SW 1271 (cell line): ENCODE results near the gene KCNJ14.

ENCODE experiments used
- DNase-seq, 2 experiments: peaks; one replicate each; lab custom pipeline; 2025; lab: John Stamatoyannopoulos, UW

The KCNJ14 gene

GRCh38 chr19:48507911-48508439 is 52.6 kb downstream of the KCNJ14 start:
- DNase-seq: no peak

- no peak for DNase-seq
These were observed 53.5 kb downstream of the KCNJ14 start for GRCh38 chr19:48508729-48509411.

GRCh38 chr19:48509467-48510194 is 54.3 kb downstream of the KCNJ14 start:
- DNase-seq: no peak

GRCh38 chr19:48510421-48511268 is 55.3 kb downstream of the KCNJ14 start:
- peak; percentile 8 to 45 for DNase-seq

- DNase-seq: no peak
These were observed 56.0 kb downstream of the KCNJ14 start for GRCh38 chr19:48511321-48511731.

- DNase-seq: peak; percentile 18 to 44
These were observed 56.6 kb downstream of the KCNJ14 start, which contains the start of gene LMTK3 for GRCh38 chr19:48511800-48512503. Gene LMTK3, minus strand, starts transcription at chr19:48511835. Its CDS starts 259 bp downstream, at chr19:48511576.

- DNase-seq: no peak
These were observed 57.3 kb downstream of the KCNJ14 start for GRCh38 chr19:48512504-48513288.

GRCh38 chr19:48513289-48514122 is 58.1 kb downstream of the KCNJ14 start:
- DNase-seq: peak; percentile 42 to 73

- no peak for DNase-seq
These were observed 58.7 kb downstream of the KCNJ14 start for GRCh38 chr19:48514123-48514458.

- DNase-seq: no peak
These were observed 61.2 kb downstream of the KCNJ14 start for GRCh38 chr19:48516536-48516935.
